Stimulated activated effector memory CD8-positive, alpha-beta T cell treated with anti-CD3 and anti-CD28 coated beads, Interleukin-12 subunit alpha, Interleukin-12 subunit beta, amount 100 ng/mL, for 72 hours (primary cell): ENCODE data around the gene LRRIQ4.

Experiments used
- ATAC-seq: fragments of 150-1000 bp; cut with Tn5 transposase; 2 replicates; pipeline ENCODE4 v1.10.0; 2021
- DNase-seq, 2 donors: peaks; one replicate each; pipeline ENCODE4 v3.0.0; 2021 to 2022; ENCODE audit warnings: low spot score in 2 of 2
- H3K27ac Mint-ChIP-seq: one replicate; pipeline ENCODE4 v1.8.0; 2022; ENCODE audit warnings: mild to moderate bottlenecking, mixed read lengths
- H3K36me3 Mint-ChIP-seq: one replicate; pipeline ENCODE4 v1.8.0; 2022; ENCODE audit warnings: mild to moderate bottlenecking, mixed read lengths
- H3K4me1 Mint-ChIP-seq: one replicate; pipeline ENCODE4 v1.8.0; 2022; ENCODE audit warnings: mixed read lengths
- H3K4me3 Mint-ChIP-seq: one replicate; pipeline ENCODE4 v1.8.0; 2022; ENCODE audit warnings: mild to moderate bottlenecking, mixed read lengths
- H3K9me3 Mint-ChIP-seq: one replicate; pipeline ENCODE4 v1.8.0; 2022; ENCODE audit warnings: mixed read lengths

LRRIQ4 gene

GRCh38 chr3:169865176-169865767 lies 52.6 kb downstream of the LRRIQ4 start:
- ATAC-seq, result peak; percentile 69

GRCh38 chr3:169867584-169868210 lies 55.0 kb downstream of the LRRIQ4 start:
- H3K4me1 Mint-ChIP-seq, result peaks cover 23% of the 10 kb centered on the region
- H3K36me3 Mint-ChIP-seq, result no peaks in the 10 kb centered on the region
- ATAC-seq (no peak), DNase-seq (no peak)
- H3K4me3 Mint-ChIP-seq, result no peak overlapping the region
- H3K27ac Mint-ChIP-seq, result no peak overlapping the region
- H3K9me3 Mint-ChIP-seq, result no peaks in the 10 kb centered on the region

More at GRCh38 chr3:169865176-169865767, 52.6 kb downstream of the LRRIQ4 start:
- Mint-ChIP-seq H3K4me1 (peaks cover 16% of the 10 kb centered on the region), H3K9me3 (no peaks in the 10 kb centered on the region), H3K36me3 (no peaks in the 10 kb centered on the region), H3K4me3 (no peak overlapping the region), H3K27ac (no peak overlapping the region)
- no peak for DNase-seq

GRCh38 chr3:169868369-169868768 lies 55.7 kb downstream of the LRRIQ4 start:
- ATAC-seq (no peak), DNase-seq (no peak)
- Mint-ChIP-seq H3K27ac (no peak overlapping the region), H3K9me3 (no peaks in the 10 kb centered on the region), H3K4me3 (no peak overlapping the region), H3K4me1 (peaks cover 23% of the 10 kb centered on the region), H3K36me3 (no peaks in the 10 kb centered on the region)

- Mint-ChIP-seq H3K27ac (no peak within 1 kb of the TSS), H3K9me3 (no peaks in the 10 kb centered on the region), H3K36me3 (no peaks in the 10 kb centered on the region), H3K4me1 (peaks cover 13% of the 10 kb centered on the region), H3K4me3 (no peak within 1 kb of the TSS)
- ATAC-seq, result no peak
- DNase-seq, result no peak
Measured at GRCh38 chr3:169869484-169870220, 57.0 kb downstream of the LRRIQ4 start, which contains the start of gene LRRC31. TSS of gene LRRC31 (minus strand) at chr3:169869935. CDS start at chr3:169869807, 128 bp downstream.

- H3K9me3 Mint-ChIP-seq, result no peaks in the 10 kb centered on the region
- no peak overlapping the region for H3K4me3 Mint-ChIP-seq
- no peak overlapping the region for H3K27ac Mint-ChIP-seq
- ATAC-seq, result no peak
- DNase-seq, result no peak
- no peaks in the 10 kb centered on the region for H3K36me3 Mint-ChIP-seq
- H3K4me1 Mint-ChIP-seq, result peaks cover 7% of the 10 kb centered on the region
Measured at GRCh38 chr3:169871129-169871886, 58.6 kb downstream of the LRRIQ4 start.

- H3K4me3 Mint-ChIP-seq, result no peak overlapping the region
- H3K4me1 Mint-ChIP-seq, result no peaks in the 10 kb centered on the region
- H3K27ac Mint-ChIP-seq, result no peak overlapping the region
- no peak for ATAC-seq
- DNase-seq, result no peak
- no peaks in the 10 kb centered on the region for H3K36me3 Mint-ChIP-seq
- H3K9me3 Mint-ChIP-seq, result no peaks in the 10 kb centered on the region
Measured at GRCh38 chr3:169879013-169879557, 66.4 kb downstream of the LRRIQ4 start.

- H3K36me3 Mint-ChIP-seq, result no peaks in the 10 kb centered on the region
- H3K4me1 Mint-ChIP-seq, result no peaks in the 10 kb centered on the region
- DNase-seq (no peak), ATAC-seq (peak; percentile 39)
- H3K4me3 Mint-ChIP-seq, result no peak overlapping the region
- no peak overlapping the region for H3K27ac Mint-ChIP-seq
- H3K9me3 Mint-ChIP-seq, result no peaks in the 10 kb centered on the region
Measured at GRCh38 chr3:169879845-169880575, 67.3 kb downstream of the LRRIQ4 start.

- ATAC-seq (no peak), DNase-seq (no peak)
- H3K36me3 Mint-ChIP-seq, result no peaks in the 10 kb centered on the region
- H3K4me1 Mint-ChIP-seq, result no peaks in the 10 kb centered on the region
- H3K4me3 Mint-ChIP-seq, result no peak overlapping the region
- H3K27ac Mint-ChIP-seq, result no peak overlapping the region
- H3K9me3 Mint-ChIP-seq, result no peaks in the 10 kb centered on the region
Measured at GRCh38 chr3:169880576-169881250, 68.0 kb downstream of the LRRIQ4 start.

GRCh38 chr3:169886671-169887070 lies 74.0 kb downstream of the LRRIQ4 start:
- no peak overlapping the region for H3K27ac Mint-ChIP-seq
- H3K9me3 Mint-ChIP-seq, result no peaks in the 10 kb centered on the region
- H3K36me3 Mint-ChIP-seq, result no peaks in the 10 kb centered on the region
- no peak for ATAC-seq
- no peak overlapping the region for H3K4me3 Mint-ChIP-seq
- no peak for DNase-seq
- H3K4me1 Mint-ChIP-seq, result no peaks in the 10 kb centered on the region
